BLaER1 (cell line): ENCODE data around the gene ERMAP.
"Not testable (repeated sequence)": the region's sequence is repeated elsewhere in the genome, so short reads cannot be mapped to it uniquely, and the experiment has no call there.

Experiments used
- H3K27ac ChIP-seq: shearing (Covaris generic); formaldehyde crosslinking; 2 replicates; pipeline ENCODE4 v1.8.1; 2022
- H3K27me3 ChIP-seq: shearing (Covaris generic); formaldehyde crosslinking; 2 replicates; pipeline ENCODE4 v1.8.1; 2022
- H3K36me3 ChIP-seq: shearing (Covaris generic); formaldehyde crosslinking; 2 replicates; pipeline ENCODE4 v1.8.1; 2022
- H3K4me1 ChIP-seq: shearing (Covaris generic); formaldehyde crosslinking; 2 replicates; pipeline ENCODE4 v1.8.1; 2022
- H3K4me2 ChIP-seq: shearing (Covaris generic); formaldehyde crosslinking; 2 replicates; pipeline ENCODE4 v1.8.1; 2022
- H3K4me3 ChIP-seq: shearing (Covaris generic); formaldehyde crosslinking; 2 replicates; pipeline ENCODE4 v1.8.1; 2022
- H3K9ac ChIP-seq: shearing (Covaris generic); formaldehyde crosslinking; 2 replicates; pipeline ENCODE4 v1.8.1; 2022
- H3K9me3 ChIP-seq: shearing (Covaris generic); formaldehyde crosslinking; 2 replicates; pipeline ENCODE4 v1.8.1; 2022
- H4K20me1 ChIP-seq: shearing (Covaris generic); formaldehyde crosslinking; 2 replicates; pipeline ENCODE4 v1.8.1; 2022
- Cebpa-rat ChIP-seq: shearing (Covaris generic); IDR thresholded peaks from 2 replicates; pipeline ENCODE4 v1.8.1; 2022

The ERMAP gene

GRCh38 chr1:42806171-42806570, 10.8 kb upstream of the ERMAP start:
- no peaks in the 10 kb centered on the region for H3K27me3 ChIP-seq
- no peaks in the 10 kb centered on the region for H3K4me1 ChIP-seq
- no peak overlapping the region for H3K9ac ChIP-seq
- no peak for TF ChIP-seq Cebpa-rat
- peaks cover 44% of the 10 kb centered on the region for H3K36me3 ChIP-seq
- peaks cover 24% of the 10 kb centered on the region for H3K9me3 ChIP-seq
- no peak overlapping the region for H3K4me3 ChIP-seq
- no peak overlapping the region for H3K4me2 ChIP-seq
- no peak overlapping the region for H3K27ac ChIP-seq
- H4K20me1 ChIP-seq = no peaks in the 10 kb centered on the region

GRCh38 chr1:42806593-42806992, 10.3 kb upstream of the ERMAP start:
- H4K20me1 ChIP-seq = no peaks in the 10 kb centered on the region
- H3K27me3 ChIP-seq = no peaks in the 10 kb centered on the region
- TF ChIP-seq Cebpa-rat = no peak
- H3K4me3 ChIP-seq = no peak overlapping the region
- no peaks in the 10 kb centered on the region for H3K4me1 ChIP-seq
- no peak overlapping the region for H3K4me2 ChIP-seq
- no peak overlapping the region for H3K27ac ChIP-seq
- H3K9me3 ChIP-seq = peaks cover 24% of the 10 kb centered on the region
- no peak overlapping the region for H3K9ac ChIP-seq
- peaks cover 46% of the 10 kb centered on the region for H3K36me3 ChIP-seq

GRCh38 chr1:42807056-42807668, 9.8 kb upstream of the ERMAP start:
- Histone ChIP-seq H3K36me3 (peaks cover 46% of the 10 kb centered on the region), H3K4me2 (no peak overlapping the region), H3K4me3 (no peak overlapping the region), H4K20me1 (no peaks in the 10 kb centered on the region), H3K27me3 (no peaks in the 10 kb centered on the region), H3K9ac (no peak overlapping the region), H3K4me1 (no peaks in the 10 kb centered on the region), H3K27ac (no peak overlapping the region), H3K9me3 (peaks cover 24% of the 10 kb centered on the region)
- no peak for TF ChIP-seq Cebpa-rat

- not testable (repeated sequence) for H3K27me3 ChIP-seq, H4K20me1 ChIP-seq, H3K27ac ChIP-seq, H3K4me2 ChIP-seq, H3K9me3 ChIP-seq, H3K4me3 ChIP-seq, H3K9ac ChIP-seq
- peaks cover 16% of the 10 kb centered on the region for H3K36me3 ChIP-seq
- H3K4me1 ChIP-seq = peaks cover 19% of the 10 kb centered on the region
These were observed 2.1 kb upstream of the ERMAP start for GRCh38 chr1:42814815-42815214.

- Histone ChIP-seq H3K27me3 (no peaks in the 10 kb centered on the region), H3K36me3 (peaks cover 10% of the 10 kb centered on the region), H3K9ac (peak overlapping the region; percentile 94), H3K9me3 (no peaks in the 10 kb centered on the region), H3K4me2 (peak overlapping the region; percentile 81), H3K4me1 (peaks cover 19% of the 10 kb centered on the region), H3K27ac (peak overlapping the region; percentile 97; the same call in 1 of the 2 replicates), H3K4me3 (peak overlapping the region; percentile 69), H4K20me1 (no peaks in the 10 kb centered on the region)
- no peak for TF ChIP-seq Cebpa-rat
These were observed 859 bp upstream of the ERMAP start for GRCh38 chr1:42815941-42816584.

GRCh38 chr1:42817440-42817767, 482 bp downstream of the ERMAP start:
- Histone ChIP-seq H3K4me2 (peak overlapping the region; percentile 86), H3K9me3 (no peaks in the 10 kb centered on the region), H3K36me3 (peaks cover 6% of the 10 kb centered on the region; the same call in 1 of the 2 replicates), H4K20me1 (no peaks in the 10 kb centered on the region), H3K9ac (no peak overlapping the region), H3K4me1 (peaks cover 19% of the 10 kb centered on the region), H3K27ac (peak overlapping the region; percentile 97), H3K27me3 (no peaks in the 10 kb centered on the region), H3K4me3 (peak overlapping the region; percentile 69)
- no peak for TF ChIP-seq Cebpa-rat

- TF ChIP-seq Cebpa-rat = no peak
- H4K20me1 ChIP-seq = no peaks in the 10 kb centered on the region
- no peak overlapping the region for H3K27ac ChIP-seq
- H3K9me3 ChIP-seq = no peaks in the 10 kb centered on the region
- peak overlapping the region; percentile 86 for H3K4me2 ChIP-seq
- H3K36me3 ChIP-seq = peaks cover 6% of the 10 kb centered on the region; the same call in 1 of the 2 replicates
- H3K4me1 ChIP-seq = peaks cover 19% of the 10 kb centered on the region
- no peak overlapping the region; the same call in 1 of the 2 replicates for H3K4me3 ChIP-seq
- no peak overlapping the region for H3K9ac ChIP-seq
- H3K27me3 ChIP-seq = no peaks in the 10 kb centered on the region
These were observed 1.1 kb downstream of the ERMAP start for GRCh38 chr1:42817976-42818375.

- Histone ChIP-seq H3K27me3 (no peaks in the 10 kb centered on the region), H3K36me3 (no peaks in the 10 kb centered on the region), H3K4me1 (peaks cover 15% of the 10 kb centered on the region), H3K9me3 (no peaks in the 10 kb centered on the region), H4K20me1 (no peaks in the 10 kb centered on the region), H3K9ac (no peak overlapping the region), H3K4me3 (no peak overlapping the region), H3K27ac (no peak overlapping the region), H3K4me2 (no peak overlapping the region)
- no peak for TF ChIP-seq Cebpa-rat
These were observed 3.9 kb downstream of the ERMAP start for GRCh38 chr1:42820813-42821212.

- no peaks in the 10 kb centered on the region for H4K20me1 ChIP-seq
- TF ChIP-seq Cebpa-rat = no peak
- no peaks in the 10 kb centered on the region for H3K27me3 ChIP-seq
These were observed 4.8 kb downstream of the ERMAP start for GRCh38 chr1:42821690-42822089.

GRCh38 chr1:42822800-42823392, 6.0 kb downstream of the ERMAP start:
- no peak overlapping the region for H3K4me2 ChIP-seq
- no peaks in the 10 kb centered on the region for H3K9me3 ChIP-seq
- no peak overlapping the region for H3K9ac ChIP-seq
- H3K4me3 ChIP-seq = no peak overlapping the region
- no peaks in the 10 kb centered on the region for H3K27me3 ChIP-seq
- no peaks in the 10 kb centered on the region for H4K20me1 ChIP-seq
- H3K4me1 ChIP-seq = peaks cover 2% of the 10 kb centered on the region; the same call in 1 of the 2 replicates
- no peak for TF ChIP-seq Cebpa-rat
- H3K27ac ChIP-seq = no peak overlapping the region
- no peaks in the 10 kb centered on the region for H3K36me3 ChIP-seq

More at GRCh38 chr1:42821690-42822089, 4.8 kb downstream of the ERMAP start:
- no peak overlapping the region for H3K4me2 ChIP-seq
- H3K4me3 ChIP-seq = no peak overlapping the region
- H3K9ac ChIP-seq = no peak overlapping the region
- no peak overlapping the region for H3K27ac ChIP-seq
- H3K9me3 ChIP-seq = no peaks in the 10 kb centered on the region
- peaks cover 7% of the 10 kb centered on the region; the same call in 1 of the 2 replicates for H3K4me1 ChIP-seq
- no peaks in the 10 kb centered on the region for H3K36me3 ChIP-seq
